HG03039 (cell line): ENCODE results near the gene PAQR4.

Experiments used
- ATAC-seq: cut with Tn5 transposase; IDR thresholded peaks from one replicate; pipeline ENCODE4 v1.9.1; 2021; ENCODE audit warnings: mild to moderate bottlenecking, moderate library complexity; ENCODE audit not compliant: unreplicated experiment

The PAQR4 gene

DNA sequence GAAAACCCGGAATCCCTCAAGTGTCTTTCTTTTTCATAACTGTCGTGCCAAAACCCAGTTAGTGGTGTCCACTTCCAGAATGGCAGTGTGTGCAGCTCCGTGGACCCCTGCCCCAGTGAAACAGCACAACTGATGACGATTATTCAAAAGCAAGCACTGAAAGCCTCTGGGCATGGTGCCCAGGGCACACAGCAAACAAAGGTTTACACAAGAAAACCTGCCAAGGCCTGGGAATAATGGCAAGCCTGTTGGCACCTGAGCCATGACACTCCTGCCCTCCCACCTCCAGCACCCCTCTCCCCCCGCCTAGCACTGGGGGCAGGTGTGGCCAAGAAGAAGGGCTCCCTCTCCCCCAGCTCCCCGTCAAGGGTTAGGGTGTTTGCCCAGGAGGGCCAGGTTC is 8.3 kb downstream of the PAQR4 start:
- ATAC-seq = no peak

DNA sequence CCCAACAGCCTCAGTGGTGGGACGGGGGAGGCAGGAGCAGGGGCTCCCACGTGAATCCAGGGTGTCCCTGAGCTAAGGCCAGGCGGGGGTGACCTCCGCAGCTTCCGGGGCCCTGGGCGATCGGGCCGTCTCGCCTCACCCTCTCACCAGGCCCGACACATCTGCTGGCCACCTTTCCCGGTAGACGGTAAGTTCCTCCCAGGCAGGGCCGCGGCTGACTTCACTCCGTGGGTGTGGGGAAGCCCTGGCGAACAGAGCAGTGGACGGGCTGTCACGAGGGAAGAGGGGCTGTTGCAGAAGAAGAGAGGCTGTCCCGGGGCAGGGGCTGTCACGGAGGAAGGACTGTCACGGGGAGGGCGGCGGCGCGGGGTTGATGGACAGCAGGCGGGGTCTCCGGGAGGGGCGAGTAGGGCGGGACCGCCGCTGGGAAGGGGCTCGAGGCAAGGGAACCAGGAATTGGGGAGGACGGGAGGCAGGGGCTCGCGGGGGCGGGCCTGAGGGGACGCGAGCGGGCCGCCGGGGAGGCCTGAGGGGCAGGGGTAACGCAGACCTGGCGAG is 10.6 kb downstream of the PAQR4 start:
- peak; percentile 2 for ATAC-seq

DNA sequence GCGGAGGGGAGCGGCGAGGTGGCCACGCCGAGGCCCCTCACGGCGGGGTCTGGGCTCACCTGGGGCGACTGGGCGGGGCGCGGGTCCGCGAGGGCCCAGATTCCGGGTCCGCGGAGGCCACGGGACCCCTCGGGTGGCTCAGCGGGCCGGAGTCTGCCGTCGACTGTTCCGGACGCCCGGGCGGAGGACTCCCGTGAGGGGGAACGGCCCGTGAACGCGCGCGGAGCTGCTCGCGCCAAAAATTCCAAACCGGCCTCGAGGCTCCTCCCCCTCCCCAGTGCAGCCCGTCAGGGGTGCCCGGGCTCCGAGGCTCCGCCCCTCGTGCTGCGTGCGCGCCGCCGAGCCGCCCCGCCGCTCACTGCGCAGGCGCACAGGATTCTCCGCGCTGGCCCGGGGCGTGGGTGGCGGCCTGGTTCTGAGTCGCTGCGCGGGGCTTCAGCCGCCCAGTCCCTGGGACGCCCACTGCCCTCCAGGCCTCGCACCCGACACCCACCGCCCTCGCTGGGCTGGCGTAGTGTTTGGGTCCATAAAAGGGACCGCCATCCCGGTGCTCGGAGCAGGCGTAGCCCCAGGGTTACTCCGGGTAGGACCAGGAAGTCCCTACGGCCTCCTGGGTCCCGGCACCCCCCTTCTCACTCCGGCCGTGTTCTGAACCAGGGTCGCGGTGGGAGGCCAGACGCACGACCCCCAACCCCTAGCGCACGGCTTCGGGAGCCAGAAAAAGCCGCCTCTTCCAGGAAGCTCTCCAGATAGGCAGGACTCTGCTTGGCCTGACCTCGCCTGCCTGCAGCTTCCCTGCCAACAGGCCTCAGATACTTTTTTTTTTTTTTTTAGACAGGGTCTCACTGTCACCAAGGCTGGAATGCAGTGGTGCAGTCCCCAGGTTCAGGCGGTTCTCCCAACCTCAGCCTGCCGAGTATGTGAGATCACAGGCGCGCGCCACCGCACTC is 11.4 kb downstream of the PAQR4 start, which contains the start of gene PKMYT1:
PKMYT1 (minus strand) TSS at position 220 of the 950 bp plus-strand sequence. CDS start 789 bp downstream, outside the sequence.
- peak; percentile 51 for ATAC-seq

DNA sequence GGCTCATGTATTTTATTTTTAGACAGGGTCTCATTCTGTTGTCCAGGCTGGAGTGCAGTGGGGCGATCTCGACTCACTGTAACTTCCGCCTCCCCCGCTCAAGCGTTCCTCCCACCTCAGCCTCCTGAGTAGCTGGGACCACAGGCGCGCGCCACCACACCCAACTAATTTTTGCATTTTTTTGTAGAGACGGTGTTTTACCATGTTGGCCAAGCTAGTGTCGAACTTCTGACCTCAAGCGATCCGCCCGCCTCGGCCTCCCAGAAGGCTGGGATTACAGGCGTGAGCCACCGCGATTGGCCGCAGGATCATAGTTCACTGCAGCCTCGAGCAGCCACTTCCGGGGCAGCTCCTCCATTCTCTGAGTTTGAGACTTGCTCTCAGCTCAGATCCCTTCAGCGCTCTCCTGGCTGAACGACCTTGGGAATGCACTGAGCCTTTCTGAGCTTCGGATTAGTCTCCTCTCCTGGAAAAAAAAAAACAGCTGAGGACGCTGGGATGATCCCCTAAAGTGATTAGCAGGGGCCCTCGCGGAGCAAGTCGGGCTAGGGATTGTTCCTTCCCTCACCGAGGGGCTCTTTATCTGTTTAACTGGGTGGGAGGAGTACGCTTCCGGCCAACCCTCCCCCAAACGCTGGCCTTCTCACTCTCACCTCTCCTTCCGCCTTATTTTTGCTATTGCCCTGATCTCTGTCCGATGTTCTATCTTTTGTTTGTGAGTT is 12.2 kb downstream of the PAQR4 start:
- ATAC-seq = no peak

DNA sequence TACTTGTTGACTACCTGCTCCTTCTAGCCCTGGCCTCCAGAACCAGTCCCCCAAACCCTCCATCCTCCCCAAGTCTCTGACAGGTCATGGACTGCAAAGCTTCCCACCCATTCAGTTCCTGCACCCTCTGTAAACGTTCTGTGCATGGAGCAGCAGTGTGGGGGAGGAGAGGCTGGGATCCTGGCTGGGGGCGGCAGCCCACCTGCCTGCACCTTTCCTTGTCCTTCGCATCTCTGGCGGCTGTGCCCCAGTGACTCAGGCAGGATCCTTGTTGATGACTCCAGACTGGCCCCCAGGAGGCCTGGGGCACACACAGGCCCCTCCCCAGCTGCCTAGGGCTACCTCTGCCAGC is 12.7 kb downstream of the PAQR4 start:
- ATAC-seq = no peak

DNA sequence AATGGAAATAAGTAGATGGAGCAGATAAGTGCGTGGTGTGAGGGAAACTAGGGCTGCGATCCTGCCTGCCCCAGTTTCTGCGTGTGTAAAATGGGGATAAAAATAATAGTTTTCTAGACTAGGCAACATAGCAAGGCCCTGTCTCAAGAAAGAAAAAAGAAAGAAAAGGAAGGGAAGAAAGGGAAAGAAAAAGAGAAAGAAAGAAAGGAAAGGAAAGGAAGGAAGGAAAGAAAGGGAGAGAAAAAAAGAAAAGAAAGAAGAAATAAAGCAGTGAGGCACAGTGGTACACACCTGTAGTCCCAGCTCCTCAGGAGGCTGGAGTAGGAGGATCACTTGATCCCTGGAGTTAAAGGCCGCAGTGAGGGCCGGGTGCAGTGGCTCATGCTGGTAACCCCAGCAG is 13.3 kb downstream of the PAQR4 start:
- no peak for ATAC-seq

DNA sequence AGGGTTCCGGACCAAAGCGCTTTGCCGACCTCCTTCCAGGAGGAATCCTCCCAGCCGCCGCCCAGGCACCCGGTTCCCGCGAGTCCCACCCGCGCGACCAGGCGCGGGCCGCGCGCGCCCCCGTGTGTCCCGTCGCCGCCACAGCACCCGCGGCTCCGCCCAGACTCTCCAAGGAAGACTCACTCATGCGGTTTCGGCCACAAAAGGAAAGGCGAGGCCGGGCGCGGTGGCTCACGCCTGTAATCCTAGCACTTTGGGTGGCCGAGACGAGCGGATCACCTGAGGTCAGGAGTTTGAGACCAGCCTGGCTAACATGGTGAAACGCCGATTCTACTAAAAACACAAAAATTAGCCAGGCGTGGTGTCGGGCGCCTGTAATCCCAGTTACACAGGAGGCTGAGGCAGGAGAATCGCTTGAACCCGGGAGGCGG is 14.6 kb downstream of the PAQR4 start:
- ATAC-seq = no peak

DNA sequence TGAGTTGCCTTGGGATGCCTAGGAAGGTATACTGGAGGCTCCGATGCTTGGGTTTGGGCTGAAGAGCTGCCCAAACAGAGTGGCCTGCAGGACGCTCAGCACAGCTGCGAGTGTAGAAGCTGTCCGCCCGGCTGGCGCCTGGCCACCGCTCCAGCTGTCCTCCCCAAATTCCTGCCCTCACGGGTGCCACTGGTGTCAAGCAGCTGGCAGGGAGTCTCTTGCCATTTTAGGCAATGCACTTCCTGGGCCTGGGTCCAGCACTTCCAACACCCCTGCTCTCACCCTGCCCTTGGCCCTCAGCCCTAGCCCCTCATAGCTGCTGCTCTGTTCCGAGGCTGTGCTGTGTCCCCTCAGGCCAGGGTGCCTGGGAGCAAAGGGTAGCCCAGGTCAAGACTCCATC is 16.3 kb downstream of the PAQR4 start:
- ATAC-seq = no peak

DNA sequence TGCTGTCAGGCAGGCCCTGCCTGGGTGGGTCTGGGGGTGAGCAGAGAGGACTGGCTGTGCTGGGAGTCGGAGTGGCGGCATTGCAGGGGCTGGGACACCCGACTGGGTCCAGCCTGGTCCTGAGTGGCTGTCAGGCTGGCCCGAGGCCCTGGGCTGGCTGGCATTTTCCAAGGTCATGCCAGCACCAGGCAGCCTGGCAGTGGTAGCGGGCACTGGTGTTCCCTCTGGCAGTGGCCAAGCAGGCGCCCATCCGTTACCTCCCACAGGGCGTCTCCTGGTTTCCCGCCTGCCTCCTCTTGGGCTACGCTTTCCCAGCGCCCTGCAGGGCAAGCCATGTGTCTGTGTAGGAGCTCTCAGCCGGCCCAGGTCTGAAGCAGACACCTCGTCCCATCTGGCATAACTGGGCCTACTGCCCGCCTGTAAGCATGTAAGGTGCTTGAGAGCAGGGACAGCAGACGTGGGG is 16.8 kb downstream of the PAQR4 start:
- no peak for ATAC-seq

DNA sequence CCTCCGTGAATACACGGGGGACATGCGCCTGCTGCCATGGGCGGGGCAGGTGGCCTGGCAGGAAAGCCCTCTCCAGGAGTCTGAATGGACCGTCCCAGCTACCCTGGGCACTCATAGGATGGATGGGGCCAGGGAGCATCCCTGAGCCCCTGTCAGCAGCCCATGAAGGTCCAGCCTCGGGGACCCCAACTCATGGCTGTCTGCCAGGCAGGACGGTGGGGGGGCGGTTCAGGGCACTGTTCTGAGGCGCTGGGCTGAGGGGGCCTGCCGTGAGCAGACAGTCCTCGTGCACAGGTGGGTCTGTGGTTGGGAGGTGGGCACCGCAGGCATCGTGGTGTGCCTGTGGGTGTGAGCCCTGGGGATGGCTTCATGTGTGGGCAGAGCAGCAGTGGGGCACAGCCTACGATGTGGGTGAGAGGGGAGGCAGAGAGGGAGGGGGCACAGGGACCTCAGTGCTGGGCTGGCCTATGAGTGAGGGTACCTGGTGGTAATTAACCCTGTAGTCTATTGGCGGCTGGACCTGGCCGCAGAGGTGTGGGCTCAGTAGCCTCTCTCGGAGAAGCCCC is 17.6 kb downstream of the PAQR4 start:
- ATAC-seq = no peak

DNA sequence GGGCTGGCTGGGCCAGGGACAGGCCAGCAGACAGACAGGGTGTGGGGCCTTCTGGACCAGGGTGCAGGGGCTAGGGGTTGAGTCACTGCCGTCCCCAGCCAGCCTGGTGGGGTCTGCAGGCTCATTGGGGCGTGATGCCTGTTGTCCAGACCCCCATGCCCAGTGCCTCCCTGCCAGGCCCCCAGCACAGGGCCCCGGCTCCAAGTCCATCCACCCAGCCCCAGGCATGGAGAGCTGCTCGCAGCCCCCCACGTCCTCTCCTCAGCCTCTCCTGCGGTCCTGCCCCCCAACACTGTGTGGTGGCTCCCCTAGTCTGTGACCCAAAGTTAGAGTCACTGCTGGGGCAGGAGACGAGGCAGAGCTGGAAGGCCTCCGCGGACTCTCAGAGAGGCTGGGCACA is 18.1 kb downstream of the PAQR4 start:
- ATAC-seq = no peak

DNA sequence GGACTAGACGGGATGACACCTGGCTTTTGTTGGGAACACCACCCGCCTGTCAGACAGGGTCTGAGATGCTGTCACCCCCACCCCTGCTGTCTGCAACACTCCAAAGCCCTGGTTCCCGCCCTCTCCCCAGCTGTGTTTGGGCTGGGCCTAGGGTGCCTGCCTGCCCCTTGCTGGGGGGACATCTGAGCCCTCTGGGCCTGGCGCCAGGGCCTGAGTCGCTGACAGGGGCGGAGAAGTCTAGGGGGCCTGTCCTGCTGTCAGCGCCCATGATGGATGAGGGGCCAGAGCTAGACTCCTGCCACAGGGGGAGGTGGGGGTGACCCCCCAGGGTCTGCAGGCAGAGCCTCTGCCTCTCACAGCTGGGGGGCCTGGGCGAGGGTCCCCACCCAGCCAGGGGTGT is 18.7 kb downstream of the PAQR4 start:
- ATAC-seq = no peak

DNA sequence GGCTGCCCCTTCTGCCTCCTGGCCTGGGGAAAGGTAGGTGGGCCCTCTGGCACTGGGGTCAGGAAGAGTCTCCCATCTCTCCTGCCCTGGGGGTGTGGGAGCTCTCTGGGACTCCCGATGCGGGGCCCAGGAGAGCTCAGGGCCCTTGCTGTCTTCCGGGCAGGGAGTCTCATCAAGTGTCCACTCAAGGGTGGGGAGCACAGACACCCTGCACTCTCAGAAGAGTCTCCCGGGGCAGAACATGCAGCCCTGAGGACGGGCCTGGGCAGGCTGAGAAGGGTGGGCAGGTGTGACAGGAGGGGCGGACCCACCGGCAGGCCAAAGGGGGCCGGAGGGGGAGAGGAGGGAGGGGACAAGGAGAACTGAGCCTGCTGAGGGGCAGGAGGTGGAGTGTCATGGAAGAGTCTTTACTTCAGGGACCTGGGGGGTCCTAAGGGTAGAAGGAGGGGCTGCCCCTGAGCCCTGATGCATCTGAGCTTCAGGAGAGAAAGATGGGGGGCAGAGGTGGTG is 19.5 kb downstream of the PAQR4 start:
- no peak for ATAC-seq

DNA sequence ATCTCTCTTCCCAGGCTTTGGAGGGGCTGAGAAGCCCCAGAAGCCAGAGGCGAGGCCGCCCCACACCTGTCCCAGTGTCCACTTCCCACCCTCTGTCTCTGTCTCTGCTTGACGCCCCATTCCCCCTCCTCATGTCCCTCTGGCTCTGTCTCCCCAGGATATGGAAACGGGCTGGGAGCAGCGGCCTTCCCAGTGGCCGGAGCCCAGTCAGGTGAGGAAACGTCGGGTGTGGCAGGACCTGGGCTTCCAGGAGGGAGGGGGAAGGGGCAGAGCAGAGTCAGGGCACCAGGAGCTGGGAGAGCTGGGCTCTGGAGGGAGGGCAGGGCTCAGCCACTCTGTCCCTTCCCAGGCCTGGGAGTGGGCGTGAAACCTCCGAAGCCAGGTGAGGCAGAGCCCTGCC is 21.7 kb downstream of the PAQR4 start:
- no peak for ATAC-seq

DNA sequence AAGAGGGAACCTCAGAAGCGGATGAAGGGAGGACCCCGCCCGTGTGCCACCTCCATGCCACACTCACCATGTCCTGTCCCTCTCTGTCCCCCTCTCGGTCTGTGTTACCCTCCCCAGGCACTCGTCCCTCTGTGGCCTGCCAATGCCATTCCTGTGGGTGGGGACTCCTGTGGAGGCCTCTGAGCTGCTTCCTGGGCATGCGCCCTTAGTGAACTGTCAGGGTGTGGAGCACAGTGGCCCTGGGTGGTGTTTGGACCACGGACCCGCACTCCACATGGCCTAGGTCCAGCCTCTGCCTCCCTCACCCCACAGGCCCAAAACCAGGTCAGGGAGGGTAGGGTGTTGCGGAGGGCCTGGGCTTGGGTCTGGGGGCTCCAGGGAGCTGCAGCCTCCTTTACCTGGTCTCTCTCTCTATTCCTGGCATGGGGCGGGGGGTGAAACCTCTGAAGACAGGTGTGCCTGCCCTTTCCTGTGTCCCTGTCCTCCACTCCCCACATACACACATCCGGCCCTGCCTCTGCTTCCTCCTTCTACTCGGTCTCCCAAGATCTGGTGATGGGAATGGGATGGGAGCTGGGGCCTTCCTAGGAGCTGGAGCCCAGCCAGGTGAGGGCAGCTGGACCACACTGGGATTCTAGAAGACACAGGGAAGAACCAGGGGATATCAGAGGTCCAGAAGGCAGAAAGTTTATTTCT is 22.6 kb downstream of the PAQR4 start:
- ATAC-seq = no peak

DNA sequence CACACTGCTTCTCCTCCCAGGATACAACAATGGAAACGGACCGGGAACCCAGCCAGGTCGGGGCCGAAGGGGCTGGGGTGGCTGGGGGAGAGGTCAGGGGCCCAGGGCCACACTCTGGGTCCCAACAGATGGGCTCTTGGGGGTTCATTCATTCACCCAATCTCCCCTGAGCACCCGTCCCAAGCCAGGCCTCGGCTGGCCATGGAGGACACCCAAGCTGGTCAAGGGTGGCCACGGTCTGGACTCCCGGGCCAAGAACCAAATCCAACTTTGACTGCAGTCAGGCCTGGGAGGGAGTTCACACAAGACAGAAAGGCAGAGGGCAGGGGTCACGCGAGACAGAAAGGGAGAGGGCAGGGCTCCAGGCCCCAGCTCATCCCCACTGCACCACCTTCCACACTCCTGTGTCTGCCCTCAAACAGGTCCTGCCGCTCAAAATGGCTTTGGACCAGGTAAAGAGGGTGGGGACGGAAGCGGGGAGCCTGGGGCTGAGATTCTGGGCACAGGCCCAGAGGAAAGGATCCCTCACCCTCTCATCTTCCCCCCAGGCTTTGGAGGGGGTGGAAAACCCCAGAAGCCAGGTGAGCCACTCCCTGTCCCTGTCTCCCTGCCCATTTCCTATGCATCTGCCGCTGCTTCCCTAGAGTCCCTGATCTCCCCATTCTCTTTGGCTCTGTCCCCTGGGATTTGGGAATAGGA is 23.4 kb downstream of the PAQR4 start:
- ATAC-seq = no peak

DNA sequence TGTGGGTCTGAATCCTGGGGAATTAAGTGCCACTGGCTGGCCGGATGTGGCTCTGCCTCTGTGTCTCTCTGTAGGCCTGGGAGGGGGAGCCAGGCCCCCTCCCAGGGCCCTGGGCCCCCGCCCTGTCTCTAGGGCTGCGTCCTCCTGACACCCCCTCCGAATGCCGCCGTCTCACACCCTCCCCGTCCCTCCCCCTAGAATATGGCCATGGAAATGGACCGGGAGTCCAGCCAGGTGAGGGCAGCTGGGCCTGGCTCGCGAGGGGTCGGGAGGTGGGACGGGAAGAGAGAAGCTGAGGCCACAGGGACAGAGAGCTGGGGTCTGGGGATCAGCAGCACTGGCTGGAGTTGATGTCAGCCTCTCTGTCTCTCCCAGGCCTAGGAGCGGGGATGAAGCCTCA is 27.1 kb downstream of the PAQR4 start:
- no peak for ATAC-seq

DNA sequence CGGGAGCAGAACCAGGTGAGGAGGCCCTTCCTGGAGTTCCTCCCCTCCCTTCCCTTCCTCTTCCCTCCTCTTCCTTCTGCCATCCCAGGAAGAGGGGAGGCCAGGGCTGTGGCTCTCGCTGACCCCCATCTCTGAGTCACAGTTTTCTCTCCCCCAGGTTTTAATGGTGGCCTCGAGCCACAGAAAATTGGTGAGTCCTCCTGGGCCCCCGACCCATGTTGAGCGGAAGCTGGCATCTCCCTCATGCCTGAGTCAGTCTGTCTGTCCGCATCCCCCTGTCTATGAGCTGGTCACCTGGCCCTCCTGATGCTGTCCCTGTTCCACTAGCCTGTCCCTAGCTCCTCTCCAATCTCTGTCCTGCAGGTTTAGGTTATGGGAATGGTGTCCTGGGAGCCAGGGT is 30.8 kb downstream of the PAQR4 start:
- no peak for ATAC-seq

DNA sequence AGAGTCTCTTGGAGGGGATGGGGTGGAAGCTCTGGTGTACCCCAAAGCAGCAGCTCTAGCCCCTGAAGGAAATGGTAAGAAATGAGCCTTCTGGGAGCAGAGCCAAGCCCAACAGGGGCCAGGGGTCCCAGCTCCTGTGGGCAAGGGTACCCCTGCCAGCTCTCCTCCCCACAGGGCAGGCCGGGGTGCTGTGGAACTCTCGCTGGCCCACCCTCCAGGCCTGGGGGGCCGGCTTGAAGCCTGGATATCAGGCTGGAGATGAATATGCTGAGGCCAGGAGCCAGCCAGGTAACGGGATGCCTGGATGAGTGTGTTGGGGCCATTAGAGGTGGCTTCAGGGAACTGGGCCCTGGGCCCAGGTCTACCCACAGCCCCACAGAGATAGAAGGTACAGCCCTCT is 31.4 kb downstream of the PAQR4 start:
- ATAC-seq = no peak

DNA sequence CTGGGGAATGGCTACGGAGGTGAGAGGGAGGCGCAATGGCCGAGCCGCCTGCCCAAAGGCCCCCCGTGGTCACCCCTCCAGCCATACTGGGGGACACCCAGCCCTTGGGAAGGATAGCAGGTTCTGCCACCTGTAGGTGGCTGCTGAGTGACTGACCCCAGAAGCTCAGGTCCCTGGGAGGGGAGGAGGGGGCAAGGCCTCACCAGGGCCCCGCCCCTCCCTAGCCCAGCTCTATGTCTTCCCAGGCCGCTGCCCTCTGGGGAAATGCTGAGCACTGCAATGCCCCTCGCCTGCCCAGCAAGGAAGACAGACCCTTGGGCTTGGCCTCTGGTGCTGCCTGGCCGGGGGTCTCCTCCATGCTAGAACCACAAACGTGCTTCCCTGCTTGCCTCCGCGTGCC is 32.2 kb downstream of the PAQR4 start:
- ATAC-seq = no peak
